ENCODE data around the gene CCDC85B.

The CCDC85B gene

DNA sequence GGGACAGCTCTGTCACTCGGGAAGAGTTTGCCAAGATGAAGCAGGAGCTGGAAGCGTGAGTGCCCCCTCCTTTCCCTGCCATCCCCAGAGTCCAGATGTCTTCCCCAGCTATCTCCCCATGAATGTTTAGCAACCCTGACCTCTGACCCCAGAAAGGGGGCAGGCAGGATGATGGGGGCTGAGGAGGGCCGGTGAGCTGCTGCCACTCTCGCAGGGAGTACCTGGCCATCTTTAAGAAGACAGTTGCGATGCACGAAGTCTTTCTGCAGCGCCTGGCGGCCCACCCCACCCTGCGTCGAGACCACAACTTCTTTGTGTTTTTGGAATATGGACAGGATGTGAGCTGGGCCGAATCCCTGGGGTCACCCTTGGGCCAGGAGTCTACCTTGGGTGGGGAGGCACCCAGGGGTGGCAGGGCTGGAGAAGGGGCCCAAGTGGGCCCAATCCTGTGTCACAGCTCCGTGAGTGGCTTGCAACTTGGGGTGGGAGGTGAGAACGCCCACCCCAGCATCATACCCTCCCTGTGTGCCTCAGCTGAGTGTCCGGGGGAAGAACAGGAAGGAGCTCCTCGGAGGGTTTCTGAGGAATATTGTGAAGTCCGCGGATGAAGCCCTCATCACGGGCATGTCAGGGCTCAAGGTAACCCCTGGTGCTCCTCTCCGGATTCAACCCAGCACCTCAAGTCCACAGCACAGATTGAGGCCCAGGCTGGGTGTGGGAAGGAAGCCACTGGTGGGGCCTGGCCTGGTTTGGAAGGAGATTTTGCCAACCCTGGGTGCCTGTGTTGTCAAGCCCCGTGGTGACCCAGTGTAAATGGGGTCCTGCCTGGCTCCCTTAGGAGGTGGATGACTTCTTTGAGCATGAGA is 40.0 kb upstream of the CCDC85B start:
- DNase-seq (ENCODE audit: low read depth, low spot score) = no peak
- no peak overlapping the region for H3K27ac ChIP-seq

DNA sequence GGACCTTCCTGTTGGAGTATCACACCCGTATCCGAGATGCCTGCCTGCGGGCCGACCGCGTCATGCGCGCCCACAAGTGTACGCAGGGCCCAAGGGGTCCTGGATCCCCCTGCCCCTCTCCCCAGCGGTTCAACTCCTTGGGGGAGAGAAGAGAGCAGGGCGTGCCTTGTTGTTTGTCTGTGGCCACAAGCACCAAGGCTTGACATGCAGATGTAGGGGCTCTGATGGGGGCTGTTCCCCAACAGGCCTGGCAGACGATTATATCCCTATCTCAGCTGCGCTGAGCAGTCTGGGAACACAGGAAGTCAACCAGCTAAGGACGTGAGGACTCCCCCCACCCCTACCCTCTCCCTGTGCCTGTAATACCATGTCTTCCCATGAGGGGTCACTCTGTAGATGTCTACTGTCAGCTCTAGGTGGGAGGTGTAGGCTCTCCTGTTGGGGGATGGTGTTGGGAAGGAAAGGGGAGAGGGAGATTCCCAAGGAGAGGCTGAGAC is 39.3 kb upstream of the CCDC85B start:
- H3K27ac ChIP-seq = no peak overlapping the region
- H3K9ac ChIP-seq (ENCODE audit: insufficient read length) = no peak overlapping the region
- H3K36me3 ChIP-seq (ENCODE audit: insufficient read depth, low read length) = peaks cover 31% of the 10 kb centered on the region
- H3K9me3 ChIP-seq (ENCODE audit: low read depth, low read length) = no peaks in the 10 kb centered on the region
- no peak for DNase-seq (ENCODE audit: low read depth, low spot score)
- no peak overlapping the region for H3K4me3 ChIP-seq
- TF ChIP-seq FOXP2 (optimal IDR thresholded peaks at IDR 0.05; ENCODE audit: control extremely low read depth, extremely low read length, insufficient read depth) = no peak
- peak; percentile 28; the same call in 1 of the 2 replicates for TF ChIP-seq POLR2AphosphoS5 (IDR thresholded peaks at IDR 0.05; ENCODE audit: borderline replicate concordance, low read depth, low read length)
- no peak for TF ChIP-seq EZH2 (IDR thresholded peaks at IDR 0.05)

More for the DNA sequence above, 40.0 kb upstream of the CCDC85B start:
- TF ChIP-seq POLR2AphosphoS5 (IDR thresholded peaks at IDR 0.05; ENCODE audit: borderline replicate concordance, low read depth, low read length) (no peak), EZH2 (IDR thresholded peaks at IDR 0.05) (no peak), FOXP2 (optimal IDR thresholded peaks at IDR 0.05; ENCODE audit: control extremely low read depth, extremely low read length, insufficient read depth) (no peak)
- Histone ChIP-seq H3K36me3 (ENCODE audit: insufficient read depth, low read length) (peaks cover 24% of the 10 kb centered on the region), H3K9me3 (ENCODE audit: low read depth, low read length) (no peaks in the 10 kb centered on the region), H3K9ac (ENCODE audit: insufficient read length) (no peak overlapping the region), H3K4me3 (no peak overlapping the region)

DNA sequence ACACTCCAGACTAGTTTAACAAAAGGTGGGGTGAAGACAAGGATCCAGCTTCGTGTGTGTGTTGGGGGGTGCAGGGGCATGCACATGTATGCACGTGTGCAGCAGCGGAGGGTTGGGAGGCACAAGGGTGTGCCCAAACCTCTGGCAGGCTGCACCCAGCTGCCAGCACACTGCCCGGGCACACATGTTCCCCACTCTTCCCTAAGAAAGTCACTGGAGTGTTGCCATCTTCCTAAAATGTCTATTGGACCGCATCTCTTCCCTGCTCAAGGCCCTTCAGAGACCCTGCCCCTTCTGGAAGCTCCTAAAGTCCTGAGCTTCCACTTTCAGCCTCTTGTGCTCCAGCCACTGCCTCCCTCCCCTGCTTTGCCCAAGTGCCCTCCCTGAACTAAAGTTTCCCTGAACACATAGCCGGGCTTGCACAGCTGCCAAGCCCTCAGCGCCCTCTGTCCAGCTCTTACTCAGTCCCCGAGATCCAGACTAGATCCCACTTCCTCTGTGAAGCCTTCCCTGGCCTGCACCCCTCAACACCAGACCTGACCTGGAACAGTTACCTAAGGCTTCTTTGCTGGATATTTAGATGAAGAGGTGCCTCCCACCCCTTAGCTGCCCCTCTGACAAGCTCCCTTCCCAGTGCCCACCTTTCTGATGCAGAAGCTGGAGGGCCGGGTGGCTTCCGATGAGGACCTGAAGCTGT is 38.5 kb upstream of the CCDC85B start:
- Histone ChIP-seq H3K27ac (0 out of 2 replicates have a peak overlapping the region, but pooled peaks have one; percentile 11), H3K4me3 (no peak overlapping the region), H3K9me3 (ENCODE audit: low read depth, low read length) (no peaks in the 10 kb centered on the region), H3K36me3 (ENCODE audit: insufficient read depth, low read length) (peaks cover 37% of the 10 kb centered on the region), H3K9ac (ENCODE audit: insufficient read length) (no peak overlapping the region)
- no peak for DNase-seq (ENCODE audit: low read depth, low spot score)
- TF ChIP-seq EZH2 (IDR thresholded peaks at IDR 0.05) (no peak), POLR2AphosphoS5 (IDR thresholded peaks at IDR 0.05; ENCODE audit: borderline replicate concordance, low read depth, low read length) (no peak; the same call in 1 of the 2 replicates), FOXP2 (optimal IDR thresholded peaks at IDR 0.05; ENCODE audit: control extremely low read depth, extremely low read length, insufficient read depth) (no peak)

DNA sequence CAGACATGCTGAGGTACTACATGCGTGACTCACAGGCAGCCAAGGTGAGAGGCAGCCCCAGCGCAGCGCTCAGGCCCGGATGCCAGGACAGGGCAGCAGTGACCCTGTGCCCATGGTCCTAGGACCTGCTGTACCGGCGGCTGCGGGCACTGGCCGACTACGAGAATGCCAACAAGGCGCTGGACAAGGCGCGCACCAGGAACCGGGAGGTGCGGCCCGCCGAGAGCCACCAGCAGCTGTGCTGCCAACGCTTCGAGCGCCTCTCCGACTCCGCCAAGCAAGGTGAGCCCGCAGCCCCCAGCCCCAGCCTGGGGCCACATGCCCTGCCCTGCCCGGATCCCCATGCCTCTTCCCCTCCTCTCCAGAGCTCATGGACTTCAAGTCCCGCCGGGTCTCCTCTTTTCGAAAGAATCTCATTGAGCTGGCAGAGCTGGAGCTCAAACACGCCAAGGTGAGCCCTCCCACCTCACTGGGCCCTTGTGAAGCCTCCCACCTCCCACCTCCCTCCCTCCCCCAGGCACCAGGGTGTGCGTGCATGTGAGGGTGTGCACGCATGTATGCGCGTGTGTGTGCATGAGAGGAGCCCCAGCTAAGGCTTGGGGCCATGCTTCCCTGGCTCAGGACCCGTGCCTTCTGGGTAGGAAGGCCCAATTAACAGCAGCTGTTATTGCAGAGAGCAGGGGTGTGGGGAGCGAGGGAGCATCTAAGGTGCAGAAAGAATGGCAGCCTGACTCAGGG is 37.8 kb upstream of the CCDC85B start:
- no peak overlapping the region for H3K27ac ChIP-seq
- TF ChIP-seq EZH2 (IDR thresholded peaks at IDR 0.05) (no peak), POLR2AphosphoS5 (IDR thresholded peaks at IDR 0.05; ENCODE audit: borderline replicate concordance, low read depth, low read length) (peak; percentile 48), FOXP2 (optimal IDR thresholded peaks at IDR 0.05; ENCODE audit: control extremely low read depth, extremely low read length, insufficient read depth) (no peak)
- H3K9me3 ChIP-seq (ENCODE audit: low read depth, low read length) = no peaks in the 10 kb centered on the region
- H3K9ac ChIP-seq (ENCODE audit: insufficient read length) = no peak overlapping the region
- DNase-seq (ENCODE audit: low read depth, low spot score) = no peak
- H3K36me3 ChIP-seq (ENCODE audit: insufficient read depth, low read length) = peaks cover 37% of the 10 kb centered on the region
- H3K4me3 ChIP-seq = no peak overlapping the region

DNA sequence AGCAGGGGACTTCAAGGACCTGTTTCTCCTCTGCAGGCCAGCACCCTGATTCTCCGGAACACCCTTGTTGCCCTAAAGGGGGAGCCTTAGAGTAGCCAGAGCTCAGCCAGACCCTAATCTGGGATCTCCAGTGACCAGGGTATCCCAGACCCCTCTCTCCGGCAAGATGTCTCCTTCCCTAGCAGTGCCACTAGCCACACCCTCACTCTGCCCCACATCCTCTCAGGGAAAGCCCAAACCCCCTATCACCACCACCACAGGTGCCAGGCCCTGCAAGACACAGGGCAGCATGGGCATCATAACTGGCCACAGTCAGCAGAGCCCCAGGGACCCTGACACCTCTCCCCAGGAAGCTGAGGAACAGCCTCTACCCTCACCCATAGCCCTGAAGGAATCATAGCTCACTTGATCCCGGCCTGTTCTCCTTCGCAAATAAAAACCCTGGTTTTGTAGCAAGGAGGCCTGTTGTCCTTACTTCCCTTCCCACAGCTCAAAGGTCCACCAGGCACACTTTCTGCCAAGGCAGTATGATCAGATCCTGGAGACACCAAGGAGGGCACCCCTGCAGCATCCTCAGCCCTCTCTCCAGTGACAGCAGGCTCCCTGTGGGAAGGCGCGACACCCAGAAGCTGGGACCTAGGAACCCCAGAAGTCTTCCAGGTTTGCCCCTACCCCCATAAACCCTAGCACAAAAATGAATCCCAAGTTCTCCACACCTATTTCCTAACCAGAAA is 37.1 kb upstream of the CCDC85B start:
- no peak overlapping the region for H3K27ac ChIP-seq
- no peak for DNase-seq (ENCODE audit: low read depth, low spot score)
- H3K4me3 ChIP-seq = no peak overlapping the region
- H3K9me3 ChIP-seq (ENCODE audit: low read depth, low read length) = no peaks in the 10 kb centered on the region
- no peak overlapping the region for H3K9ac ChIP-seq (ENCODE audit: insufficient read length)
- TF ChIP-seq POLR2AphosphoS5 (IDR thresholded peaks at IDR 0.05; ENCODE audit: borderline replicate concordance, low read depth, low read length) = no peak
- no peak for TF ChIP-seq EZH2 (IDR thresholded peaks at IDR 0.05)
- TF ChIP-seq FOXP2 (optimal IDR thresholded peaks at IDR 0.05; ENCODE audit: control extremely low read depth, extremely low read length, insufficient read depth) = no peak
- H3K36me3 ChIP-seq (ENCODE audit: insufficient read depth, low read length) = peaks cover 37% of the 10 kb centered on the region

DNA sequence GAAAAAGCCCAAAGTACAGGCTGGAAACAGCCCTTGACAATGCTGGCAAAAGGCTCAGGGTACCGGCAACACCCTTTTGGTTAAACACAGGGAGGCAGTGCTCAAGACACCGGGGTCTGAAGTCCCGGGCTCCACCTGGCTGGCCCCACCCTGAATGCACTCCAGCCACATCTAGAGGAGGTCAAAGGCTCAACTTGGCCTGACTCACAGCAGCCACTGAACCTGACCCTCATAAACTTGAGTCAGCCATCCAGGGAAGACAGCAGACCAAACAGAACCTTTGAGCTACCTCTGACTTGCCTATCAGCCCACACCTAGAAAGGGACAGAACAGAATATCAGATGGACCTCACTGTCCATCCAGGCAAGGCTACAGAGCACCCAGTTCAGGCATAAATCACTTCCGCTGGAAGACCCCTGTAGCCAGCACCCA is 36.3 kb upstream of the CCDC85B start:
- TF ChIP-seq POLR2AphosphoS5 (IDR thresholded peaks at IDR 0.05; ENCODE audit: borderline replicate concordance, low read depth, low read length) = no peak
- TF ChIP-seq FOXP2 (optimal IDR thresholded peaks at IDR 0.05; ENCODE audit: control extremely low read depth, extremely low read length, insufficient read depth) = no peak
- TF ChIP-seq EZH2 (IDR thresholded peaks at IDR 0.05) = no peak
- no peak overlapping the region for H3K4me3 ChIP-seq
- no peaks in the 10 kb centered on the region for H3K9me3 ChIP-seq (ENCODE audit: low read depth, low read length)
- DNase-seq (ENCODE audit: low read depth, low spot score) = no peak
- H3K27ac ChIP-seq = no peak overlapping the region
- no peak overlapping the region for H3K9ac ChIP-seq (ENCODE audit: insufficient read length)
- peaks cover 37% of the 10 kb centered on the region for H3K36me3 ChIP-seq (ENCODE audit: insufficient read depth, low read length)

All from SK-N-MC (cell line).